Activated gamma-delta T cell treated with Interleukin-2 at 50 U/mL for 16 hours (primary cell): Measurements from ENCODE around the gene AMPH.
"Not testable (repeated sequence)": the region's sequence is repeated elsewhere in the genome, so short reads cannot be mapped to it uniquely, and the experiment has no call there.

Experiments used
- DNase-seq: peaks from one replicate; pipeline ENCODE4 v3.0.0-alpha.2; 2020

The AMPH gene

GRCh38 chr7:38345299-38346172 is 285.6 kb downstream of the AMPH start:
- peak; percentile 55 for DNase-seq

DNA sequence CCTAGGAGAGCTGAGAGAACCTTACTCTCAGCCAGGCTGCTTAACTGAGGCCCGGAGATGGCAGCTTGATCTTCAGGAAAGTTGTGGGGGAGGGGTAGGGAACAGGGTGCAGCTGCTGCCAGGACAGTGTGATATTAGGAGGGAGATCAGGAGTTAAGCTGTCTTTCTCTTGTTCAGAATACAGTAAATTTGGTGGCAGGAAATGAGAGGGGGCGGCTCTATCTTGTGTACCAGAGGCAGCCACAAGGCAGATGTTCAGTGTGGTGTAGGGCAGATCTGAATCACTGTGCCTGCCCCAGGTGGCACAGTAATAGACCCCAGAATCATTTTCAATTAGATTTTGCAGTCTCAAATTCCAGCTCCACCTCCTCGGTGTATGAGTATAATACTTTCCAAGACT is 286.4 kb downstream of the AMPH start:
- DNase-seq: not testable (repeated sequence)

DNA sequence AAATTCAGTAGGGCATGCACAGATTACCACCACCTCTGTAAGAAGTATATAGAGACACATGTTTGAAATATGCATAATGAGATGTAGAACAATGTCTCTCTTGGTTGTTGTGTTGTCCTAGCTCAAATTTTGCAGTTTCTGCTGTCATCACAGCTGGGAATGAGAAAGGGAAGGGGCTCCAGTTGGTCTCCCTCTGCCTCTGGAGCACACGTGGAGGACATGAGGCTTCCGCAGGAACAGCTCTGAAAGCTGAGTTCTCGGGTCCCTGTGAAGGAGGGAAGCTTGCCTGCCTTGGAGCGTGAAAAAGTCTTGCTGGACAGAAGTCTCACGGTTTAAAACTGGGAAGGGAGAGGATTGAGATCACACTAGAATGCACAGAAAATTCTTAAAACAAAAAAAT is 289.0 kb downstream of the AMPH start:
- not testable (repeated sequence) for DNase-seq

DNA sequence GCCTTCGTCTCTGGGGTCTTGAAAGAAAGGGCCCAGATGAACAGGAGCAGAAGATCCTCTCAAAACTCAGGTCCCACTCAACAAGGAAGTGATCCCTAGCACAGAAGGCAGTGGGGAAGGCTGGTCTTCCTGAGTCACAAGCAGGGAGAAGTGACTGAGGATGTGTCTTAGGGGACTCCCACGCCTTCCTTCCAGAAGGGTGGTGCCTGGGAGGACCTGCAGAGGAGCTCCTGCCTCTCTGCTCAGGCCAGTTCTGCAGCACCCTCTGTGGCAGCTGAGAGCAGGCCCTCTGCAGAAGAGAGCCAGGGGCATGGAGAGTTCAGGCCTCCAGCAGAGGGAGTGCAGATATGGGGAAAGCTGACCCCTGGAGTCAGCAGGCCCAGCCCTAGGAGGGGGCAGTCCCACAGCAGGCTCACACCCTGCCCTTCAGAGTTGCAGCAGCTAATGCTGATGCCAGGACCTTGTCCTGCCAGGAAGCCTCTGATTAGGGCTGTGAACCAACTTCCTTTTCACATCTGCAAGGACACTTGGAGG is 289.9 kb downstream of the AMPH start:
- DNase-seq: not testable (repeated sequence)

DNA sequence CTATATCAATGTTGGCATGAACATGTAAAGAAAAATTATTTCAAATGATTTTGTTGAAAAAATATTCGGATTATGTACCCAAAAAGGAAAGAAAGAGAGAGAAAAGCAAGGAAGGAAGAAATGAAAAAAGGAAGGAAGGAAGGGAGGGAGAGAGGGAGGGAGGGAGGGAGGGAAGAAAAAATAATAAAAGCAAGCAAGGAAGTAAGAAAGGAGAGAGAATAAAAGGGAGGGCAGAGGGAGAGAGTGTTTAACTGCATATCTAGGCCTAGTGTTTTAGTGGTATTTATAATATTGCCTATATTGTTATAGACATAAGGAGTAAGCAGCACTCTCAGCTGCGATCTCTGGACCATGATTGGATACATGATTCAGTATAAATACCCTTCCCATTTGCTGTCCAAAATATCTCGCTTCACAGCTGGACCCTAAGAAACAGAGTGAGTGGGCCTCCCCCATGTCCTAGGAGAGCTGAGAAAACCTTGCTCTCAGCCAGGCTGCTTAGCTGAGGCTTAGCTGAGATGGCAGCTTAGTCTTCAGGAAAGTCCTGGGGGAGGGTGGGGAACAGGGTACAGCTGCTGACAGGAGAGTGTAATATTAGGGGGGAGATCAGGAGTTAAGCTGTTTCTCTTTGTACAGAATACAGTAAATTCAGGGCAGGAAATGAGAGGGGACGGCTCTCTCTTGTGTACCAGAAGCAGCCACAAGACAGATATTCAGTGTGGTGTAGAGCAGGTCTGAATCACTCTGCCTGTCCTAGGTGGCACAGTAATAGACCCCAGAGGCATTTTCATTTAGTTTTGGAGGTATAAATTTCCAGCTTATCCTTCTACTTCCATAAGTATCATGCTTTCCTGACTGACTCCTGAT is 291.0 kb downstream of the AMPH start:
- DNase-seq: no peak

DNA sequence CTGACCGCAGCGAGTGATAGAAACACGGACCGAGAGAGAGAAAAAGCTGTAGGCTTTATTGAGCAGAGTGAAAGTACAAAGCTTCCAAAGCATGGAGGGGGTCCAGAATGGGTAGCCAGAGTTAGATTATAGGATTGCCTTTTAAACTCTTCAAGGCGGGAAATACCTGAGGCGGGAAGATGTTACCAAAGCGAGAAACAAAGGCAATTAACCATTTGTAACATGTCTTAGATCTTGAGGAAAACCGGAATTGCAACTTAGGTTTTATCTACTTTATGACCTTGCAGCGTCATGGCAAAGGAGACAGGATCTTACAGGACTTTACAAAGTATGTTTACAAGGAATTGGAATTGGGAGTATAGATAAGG is 295.0 kb downstream of the AMPH start:
- DNase-seq: not testable (repeated sequence)

- peak; percentile 84 for DNase-seq
These were observed 295.6 kb downstream of the AMPH start for GRCh38 chr7:38335492-38336147.

- no peak for DNase-seq
These were observed 296.1 kb downstream of the AMPH start for GRCh38 chr7:38335128-38335491.

DNA sequence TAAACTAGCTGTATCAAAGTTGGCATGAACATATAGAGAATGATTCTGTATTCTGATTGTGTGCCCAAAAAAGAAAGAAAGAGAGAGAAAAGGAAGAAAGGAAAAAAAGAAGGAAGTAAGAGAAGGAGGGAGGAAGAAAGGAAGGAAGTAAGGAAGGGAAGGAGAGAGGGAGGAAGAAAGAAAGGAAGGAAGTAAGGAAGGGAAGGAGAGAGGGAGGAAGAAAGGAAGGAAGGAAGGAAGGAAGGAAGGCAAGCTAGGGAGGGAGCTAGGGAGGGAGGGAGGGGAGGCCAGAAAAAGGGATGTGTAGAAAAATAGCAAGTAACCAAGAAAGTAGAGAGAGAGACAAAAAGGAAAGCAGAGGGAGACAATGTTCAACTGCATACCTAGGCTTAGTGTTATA is 297.0 kb downstream of the AMPH start:
- DNase-seq: no peak
